ENCODE measurements around the gene CACNA1B. TPM values are rescaled to one million over a fixed set of nuclear protein-coding genes. Genes with fewer than 3 reads are reported as not detected.

Gene CACNA1B
- total RNA-seq, 1 experiment from 2014 or later: not detected

DNA sequence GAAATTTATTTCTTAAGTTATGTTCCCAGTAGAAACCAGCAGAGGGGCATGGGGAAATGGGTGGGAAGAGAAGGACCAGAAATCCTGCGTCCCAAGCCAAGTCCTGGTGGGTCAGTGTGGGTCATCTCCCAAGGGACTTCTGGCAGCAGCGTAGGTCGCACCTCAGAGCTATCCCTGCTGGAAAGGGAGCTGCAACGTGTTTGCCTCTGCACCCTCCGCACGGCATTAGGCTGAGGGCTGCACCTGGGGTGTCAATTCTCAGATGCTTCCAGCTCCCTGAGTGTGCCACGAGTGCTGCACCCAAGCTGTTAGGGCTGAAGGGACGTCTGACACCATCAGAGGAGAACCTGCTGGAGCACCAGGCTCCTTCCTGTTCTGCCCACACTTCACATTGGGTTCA is 182.8 kb downstream of the CACNA1B start:
- DNase-seq: no peak
- Histone ChIP-seq H3K9me2 (replicated peaks; ENCODE audit: insufficient read depth, low read length) (no peaks in the 10 kb centered on the region), H2AFZ (ENCODE audit: low read length) (no peak overlapping the region), H3K4me1 (ENCODE audit: low read length) (no peaks in the 10 kb centered on the region), H3K4me2 (ENCODE audit: low read depth, low read length, poor library complexity, severe bottlenecking) (no peak overlapping the region), H3K9me3 (ENCODE audit: low read length) (no peaks in the 10 kb centered on the region), H3K4me3 (ENCODE audit: low read length) (no peak overlapping the region), H3K27ac (ENCODE audit: low read length) (no peak overlapping the region), H3K27me3 (ENCODE audit: low read length) (no peaks in the 10 kb centered on the region), H3K9ac (ENCODE audit: low read length) (no peak overlapping the region), H3K36me3 (ENCODE audit: insufficient read depth, low read length) (no peaks in the 10 kb centered on the region), H4K20me1 (ENCODE audit: insufficient read depth, low read depth, low read length) (no peaks in the 10 kb centered on the region), H3K79me2 (ENCODE audit: low read length) (no peaks in the 10 kb centered on the region)

DNA sequence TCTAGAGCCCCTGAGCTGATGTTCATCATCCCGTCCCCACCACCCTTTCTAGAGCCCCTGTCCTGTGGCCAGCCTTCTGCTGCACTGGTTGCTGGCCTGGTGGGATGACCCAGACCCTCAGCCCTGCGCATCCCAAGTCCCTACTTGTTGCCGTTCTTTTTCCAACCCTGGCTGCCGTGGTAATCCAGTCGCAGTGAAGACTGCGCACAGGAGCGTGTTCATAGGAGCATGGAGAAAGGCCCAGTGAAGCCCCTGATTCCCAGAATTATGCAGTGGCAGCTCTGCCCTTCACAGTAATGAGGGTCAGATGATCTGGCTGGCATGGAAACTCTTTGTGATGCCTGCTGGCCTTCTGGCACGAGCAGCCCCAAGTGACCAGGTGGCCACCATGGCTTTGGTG is 183.3 kb downstream of the CACNA1B start:
- no peaks in the 10 kb centered on the region for H3K79me2 ChIP-seq (ENCODE audit: low read length)
- H3K27ac ChIP-seq (ENCODE audit: low read length): no peak overlapping the region

DNA sequence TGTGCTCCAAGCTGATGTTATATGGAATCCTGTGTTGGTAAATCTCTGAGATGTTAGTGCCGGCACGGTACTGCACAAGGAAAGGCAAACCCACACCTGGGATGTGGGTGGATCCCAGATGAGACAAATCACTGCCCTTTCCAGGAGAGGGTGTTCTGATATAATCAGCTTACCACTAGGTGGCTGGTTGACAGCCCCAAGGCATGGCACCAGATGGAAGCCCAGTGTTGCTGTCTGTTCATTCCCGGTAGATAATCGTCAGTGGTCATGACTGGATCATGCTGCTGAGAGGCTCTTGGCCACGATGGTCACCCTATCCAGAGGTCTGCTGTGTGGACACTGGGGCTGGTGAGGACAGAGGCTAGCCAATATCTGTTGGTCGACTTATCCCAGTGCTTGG is 184.0 kb downstream of the CACNA1B start:
- Histone ChIP-seq H3K9ac (ENCODE audit: low read length) (no peak overlapping the region), H3K4me1 (ENCODE audit: low read length) (no peaks in the 10 kb centered on the region), H3K9me2 (replicated peaks; ENCODE audit: insufficient read depth, low read length) (no peaks in the 10 kb centered on the region), H3K79me2 (ENCODE audit: low read length) (no peaks in the 10 kb centered on the region), H3K9me3 (ENCODE audit: low read length) (no peaks in the 10 kb centered on the region), H3K27me3 (ENCODE audit: low read length) (no peaks in the 10 kb centered on the region), H3K4me2 (ENCODE audit: low read depth, low read length, poor library complexity, severe bottlenecking) (no peak overlapping the region), H2AFZ (ENCODE audit: low read length) (no peak overlapping the region), H3K36me3 (ENCODE audit: insufficient read depth, low read length) (no peaks in the 10 kb centered on the region), H3K27ac (ENCODE audit: low read length) (no peak overlapping the region), H4K20me1 (ENCODE audit: insufficient read depth, low read depth, low read length) (no peaks in the 10 kb centered on the region), H3K4me3 (ENCODE audit: low read length) (no peak overlapping the region)
- no peak for DNase-seq

More for the DNA sequence above, 183.3 kb downstream of the CACNA1B start:
- DNase-seq: no peak
- Histone ChIP-seq H3K4me1 (ENCODE audit: low read length) (no peaks in the 10 kb centered on the region), H3K9ac (ENCODE audit: low read length) (no peak overlapping the region), H3K9me2 (replicated peaks; ENCODE audit: insufficient read depth, low read length) (no peaks in the 10 kb centered on the region), H3K4me2 (ENCODE audit: low read depth, low read length, poor library complexity, severe bottlenecking) (no peak overlapping the region), H2AFZ (ENCODE audit: low read length) (no peak overlapping the region), H4K20me1 (ENCODE audit: insufficient read depth, low read depth, low read length) (no peaks in the 10 kb centered on the region), H3K27me3 (ENCODE audit: low read length) (no peaks in the 10 kb centered on the region), H3K9me3 (ENCODE audit: low read length) (no peaks in the 10 kb centered on the region), H3K36me3 (ENCODE audit: insufficient read depth, low read length) (no peaks in the 10 kb centered on the region), H3K4me3 (ENCODE audit: low read length) (no peak overlapping the region)

DNA sequence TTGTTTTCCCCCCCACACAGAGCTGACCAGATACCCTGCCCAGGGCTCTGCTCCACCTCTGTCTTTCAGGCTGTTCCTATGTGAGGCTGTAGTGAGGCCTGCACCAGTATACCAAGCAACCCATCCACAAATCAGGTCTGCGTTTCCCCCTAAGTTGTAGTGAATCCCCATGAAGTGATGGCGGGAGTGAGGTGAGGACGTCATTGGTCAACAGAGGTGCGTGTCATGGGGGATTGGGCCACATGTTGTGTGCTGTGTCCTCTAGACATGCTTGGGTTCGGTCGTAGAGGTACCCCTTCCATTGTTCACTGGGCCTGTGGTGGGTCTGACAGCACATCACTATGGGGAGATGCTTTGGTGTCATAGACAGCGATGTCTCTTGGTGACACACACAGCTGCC is 184.6 kb downstream of the CACNA1B start:
- H3K27me3 ChIP-seq (ENCODE audit: low read length): no peaks in the 10 kb centered on the region
- no peaks in the 10 kb centered on the region for H3K36me3 ChIP-seq (ENCODE audit: insufficient read depth, low read length)
- no peak overlapping the region for H3K27ac ChIP-seq (ENCODE audit: low read length)
- DNase-seq: no peak
- no peaks in the 10 kb centered on the region for H3K9me3 ChIP-seq (ENCODE audit: low read length)
- no peaks in the 10 kb centered on the region for H4K20me1 ChIP-seq (ENCODE audit: insufficient read depth, low read depth, low read length)
- H3K9me2 ChIP-seq (replicated peaks; ENCODE audit: insufficient read depth, low read length): no peaks in the 10 kb centered on the region
- no peak overlapping the region for H3K4me3 ChIP-seq (ENCODE audit: low read length)
- no peak overlapping the region for H3K9ac ChIP-seq (ENCODE audit: low read length)
- H3K79me2 ChIP-seq (ENCODE audit: low read length): no peaks in the 10 kb centered on the region
- no peak overlapping the region for H2AFZ ChIP-seq (ENCODE audit: low read length)
- no peaks in the 10 kb centered on the region for H3K4me1 ChIP-seq (ENCODE audit: low read length)
- no peak overlapping the region for H3K4me2 ChIP-seq (ENCODE audit: low read depth, low read length, poor library complexity, severe bottlenecking)

DNA sequence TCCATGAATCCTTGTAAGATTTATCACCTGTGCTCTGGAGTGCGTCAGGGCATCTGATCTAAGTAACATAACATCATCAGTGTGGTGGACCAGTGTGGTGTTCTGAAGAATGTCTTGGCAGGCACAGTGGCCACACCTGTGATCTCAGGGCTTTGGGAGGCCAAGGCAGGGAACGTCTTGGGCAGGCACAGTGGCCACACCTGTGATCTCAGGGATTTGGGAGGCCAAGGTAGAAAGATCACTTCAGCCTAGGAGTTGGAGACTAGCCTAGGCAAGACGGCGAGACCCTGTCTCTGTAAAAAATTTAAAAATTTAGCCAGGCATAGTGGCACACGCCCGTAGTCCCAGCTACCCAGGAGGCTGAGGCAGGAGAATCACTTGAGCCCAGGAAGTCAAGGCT is 185.5 kb downstream of the CACNA1B start:
- no peaks in the 10 kb centered on the region for H3K9me2 ChIP-seq (replicated peaks; ENCODE audit: insufficient read depth, low read length)
- no peak for DNase-seq
- H3K27me3 ChIP-seq (ENCODE audit: low read length): no peaks in the 10 kb centered on the region
- H2AFZ ChIP-seq (ENCODE audit: low read length): no peak overlapping the region
- no peaks in the 10 kb centered on the region for H3K4me1 ChIP-seq (ENCODE audit: low read length)
- H3K27ac ChIP-seq (ENCODE audit: low read length): no peak overlapping the region
- no peaks in the 10 kb centered on the region for H3K9me3 ChIP-seq (ENCODE audit: low read length)
- no peaks in the 10 kb centered on the region for H4K20me1 ChIP-seq (ENCODE audit: insufficient read depth, low read depth, low read length)
- H3K79me2 ChIP-seq (ENCODE audit: low read length): no peaks in the 10 kb centered on the region
- H3K36me3 ChIP-seq (ENCODE audit: insufficient read depth, low read length): no peaks in the 10 kb centered on the region
- H3K9ac ChIP-seq (ENCODE audit: low read length): no peak overlapping the region
- H3K4me3 ChIP-seq (ENCODE audit: low read length): no peak overlapping the region
- no peak overlapping the region for H3K4me2 ChIP-seq (ENCODE audit: low read depth, low read length, poor library complexity, severe bottlenecking)

DNA sequence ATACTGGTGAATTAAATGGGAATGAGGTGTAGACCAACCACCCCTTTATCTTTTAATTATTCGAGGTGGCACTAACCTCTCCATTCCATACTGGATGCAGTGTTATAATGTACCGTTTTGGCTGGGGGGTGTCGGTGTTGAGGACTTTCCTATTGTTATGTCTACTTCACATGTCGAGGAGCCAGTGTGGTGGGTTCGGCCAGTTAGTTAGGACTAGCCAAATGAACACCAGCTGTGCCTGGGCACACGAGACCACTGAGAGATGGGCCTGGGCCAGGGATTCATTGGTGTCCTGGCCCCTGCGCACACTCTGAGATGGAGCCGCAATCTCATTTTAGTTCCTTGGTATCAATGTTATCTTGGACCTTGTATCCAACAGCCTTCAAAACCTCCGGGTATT is 186.2 kb downstream of the CACNA1B start:
- no peak for DNase-seq
- Histone ChIP-seq H3K27me3 (ENCODE audit: low read length) (no peaks in the 10 kb centered on the region), H3K9ac (ENCODE audit: low read length) (no peak overlapping the region), H3K9me3 (ENCODE audit: low read length) (no peaks in the 10 kb centered on the region), H3K36me3 (ENCODE audit: insufficient read depth, low read length) (no peaks in the 10 kb centered on the region), H4K20me1 (ENCODE audit: insufficient read depth, low read depth, low read length) (no peaks in the 10 kb centered on the region), H3K79me2 (ENCODE audit: low read length) (no peaks in the 10 kb centered on the region), H2AFZ (ENCODE audit: low read length) (no peak overlapping the region), H3K4me1 (ENCODE audit: low read length) (no peaks in the 10 kb centered on the region), H3K9me2 (replicated peaks; ENCODE audit: insufficient read depth, low read length) (no peaks in the 10 kb centered on the region), H3K4me3 (ENCODE audit: low read length) (no peak overlapping the region), H3K4me2 (ENCODE audit: low read depth, low read length, poor library complexity, severe bottlenecking) (no peak overlapping the region), H3K27ac (ENCODE audit: low read length) (no peak overlapping the region)

DNA sequence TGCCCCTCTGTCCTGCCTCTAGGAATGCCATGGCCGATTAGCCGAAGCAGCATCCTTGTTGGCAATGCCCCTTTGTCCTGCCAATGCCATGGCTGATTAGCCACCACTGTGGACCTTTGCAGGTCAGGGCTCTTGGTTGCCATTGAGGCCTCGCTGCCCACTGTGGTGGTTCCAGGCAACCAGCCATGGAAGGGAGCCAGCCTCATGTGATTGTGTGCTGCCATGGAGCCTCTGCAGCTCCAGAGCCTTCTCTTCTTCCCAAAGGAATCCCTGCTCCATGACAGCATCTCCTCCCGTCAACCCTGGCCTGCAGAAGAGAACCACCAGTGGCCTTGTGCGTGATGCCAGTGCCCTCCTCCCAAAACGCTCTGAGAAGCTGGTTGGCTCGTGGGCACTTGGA is 187.0 kb downstream of the CACNA1B start:
- DNase-seq: no peak
- Histone ChIP-seq H3K4me2 (ENCODE audit: low read depth, low read length, poor library complexity, severe bottlenecking) (no peak overlapping the region), H2AFZ (ENCODE audit: low read length) (no peak overlapping the region), H3K4me1 (ENCODE audit: low read length) (no peaks in the 10 kb centered on the region), H3K9me3 (ENCODE audit: low read length) (no peaks in the 10 kb centered on the region), H3K9ac (ENCODE audit: low read length) (no peak overlapping the region), H3K27me3 (ENCODE audit: low read length) (no peaks in the 10 kb centered on the region), H3K79me2 (ENCODE audit: low read length) (no peaks in the 10 kb centered on the region), H3K9me2 (replicated peaks; ENCODE audit: insufficient read depth, low read length) (no peaks in the 10 kb centered on the region), H3K4me3 (ENCODE audit: low read length) (no peak overlapping the region), H4K20me1 (ENCODE audit: insufficient read depth, low read depth, low read length) (no peaks in the 10 kb centered on the region), H3K36me3 (ENCODE audit: insufficient read depth, low read length) (no peaks in the 10 kb centered on the region), H3K27ac (ENCODE audit: low read length) (no peak overlapping the region)

DNA sequence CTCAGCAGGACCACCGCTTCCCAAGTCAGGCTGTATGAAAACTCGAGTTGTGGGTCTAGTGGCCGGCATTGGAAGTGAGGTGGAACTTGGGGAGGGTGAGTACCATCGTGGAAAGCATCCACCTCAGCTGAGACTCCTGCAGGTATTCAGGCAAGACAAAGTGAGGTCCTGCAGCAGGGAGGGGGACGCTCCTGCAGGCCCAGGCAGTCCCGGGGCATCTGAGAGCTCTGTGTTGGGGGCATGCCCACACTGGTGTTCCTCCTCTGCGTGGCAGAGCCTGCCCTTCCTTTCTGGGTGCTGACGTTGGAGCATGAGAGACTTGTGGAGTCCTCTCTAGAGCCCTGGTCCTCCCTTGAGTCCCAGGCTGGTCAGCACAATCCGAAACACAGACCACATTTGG is 187.7 kb downstream of the CACNA1B start:
- Histone ChIP-seq H3K4me2 (ENCODE audit: low read depth, low read length, poor library complexity, severe bottlenecking) (no peak overlapping the region), H3K9me3 (ENCODE audit: low read length) (no peaks in the 10 kb centered on the region), H3K36me3 (ENCODE audit: insufficient read depth, low read length) (no peaks in the 10 kb centered on the region), H4K20me1 (ENCODE audit: insufficient read depth, low read depth, low read length) (no peaks in the 10 kb centered on the region), H3K4me1 (ENCODE audit: low read length) (no peaks in the 10 kb centered on the region), H2AFZ (ENCODE audit: low read length) (no peak overlapping the region), H3K4me3 (ENCODE audit: low read length) (no peak overlapping the region), H3K79me2 (ENCODE audit: low read length) (no peaks in the 10 kb centered on the region), H3K27ac (ENCODE audit: low read length) (no peak overlapping the region), H3K9ac (ENCODE audit: low read length) (no peak overlapping the region), H3K9me2 (replicated peaks; ENCODE audit: insufficient read depth, low read length) (no peaks in the 10 kb centered on the region), H3K27me3 (ENCODE audit: low read length) (no peaks in the 10 kb centered on the region)
- no peak for DNase-seq

DNA sequence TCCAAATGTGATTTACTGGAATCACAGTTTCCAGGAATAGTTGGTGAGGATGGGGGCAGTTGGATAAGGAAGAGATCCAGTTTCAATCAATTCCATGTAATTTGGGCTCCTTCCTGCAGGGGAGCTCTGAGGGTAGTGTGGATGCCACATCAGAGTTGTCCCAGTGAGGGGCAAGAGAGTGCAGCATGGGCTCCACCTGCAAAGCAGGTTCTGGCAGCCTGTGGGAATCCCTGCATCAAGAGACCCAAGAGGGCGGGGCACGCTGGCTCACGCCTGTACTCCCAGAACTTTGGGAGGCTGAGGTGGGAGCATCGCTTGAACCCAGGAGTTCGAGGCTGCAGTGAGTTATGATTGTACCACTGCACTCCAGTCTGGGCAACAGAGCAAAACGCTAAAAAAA is 188.5 kb downstream of the CACNA1B start:
- Histone ChIP-seq H4K20me1 (ENCODE audit: insufficient read depth, low read depth, low read length) (no peaks in the 10 kb centered on the region), H3K27ac (ENCODE audit: low read length) (no peak overlapping the region), H3K9me2 (replicated peaks; ENCODE audit: insufficient read depth, low read length) (no peaks in the 10 kb centered on the region), H3K9ac (ENCODE audit: low read length) (no peak overlapping the region), H3K4me1 (ENCODE audit: low read length) (no peaks in the 10 kb centered on the region), H3K36me3 (ENCODE audit: insufficient read depth, low read length) (no peaks in the 10 kb centered on the region), H3K4me2 (ENCODE audit: low read depth, low read length, poor library complexity, severe bottlenecking) (no peak overlapping the region), H3K9me3 (ENCODE audit: low read length) (no peaks in the 10 kb centered on the region), H3K27me3 (ENCODE audit: low read length) (no peaks in the 10 kb centered on the region), H3K4me3 (ENCODE audit: low read length) (no peak overlapping the region), H2AFZ (ENCODE audit: low read length) (no peak overlapping the region), H3K79me2 (ENCODE audit: low read length) (no peaks in the 10 kb centered on the region)
- DNase-seq: no peak

Measured in Karpas-422 (cell line).